Kidney tubule cell (primary cell): ENCODE data around the gene MTA2.
"Not testable (repeated sequence)": the region's sequence is repeated elsewhere in the genome, so short reads cannot be mapped to it uniquely, and the experiment has no call there.

Experiments
- DNase-seq: peaks from one replicate; pipeline ENCODE4 v3.0.0-alpha.2; 2018; ENCODE audit warnings: low spot score

The MTA2 gene

DNA sequence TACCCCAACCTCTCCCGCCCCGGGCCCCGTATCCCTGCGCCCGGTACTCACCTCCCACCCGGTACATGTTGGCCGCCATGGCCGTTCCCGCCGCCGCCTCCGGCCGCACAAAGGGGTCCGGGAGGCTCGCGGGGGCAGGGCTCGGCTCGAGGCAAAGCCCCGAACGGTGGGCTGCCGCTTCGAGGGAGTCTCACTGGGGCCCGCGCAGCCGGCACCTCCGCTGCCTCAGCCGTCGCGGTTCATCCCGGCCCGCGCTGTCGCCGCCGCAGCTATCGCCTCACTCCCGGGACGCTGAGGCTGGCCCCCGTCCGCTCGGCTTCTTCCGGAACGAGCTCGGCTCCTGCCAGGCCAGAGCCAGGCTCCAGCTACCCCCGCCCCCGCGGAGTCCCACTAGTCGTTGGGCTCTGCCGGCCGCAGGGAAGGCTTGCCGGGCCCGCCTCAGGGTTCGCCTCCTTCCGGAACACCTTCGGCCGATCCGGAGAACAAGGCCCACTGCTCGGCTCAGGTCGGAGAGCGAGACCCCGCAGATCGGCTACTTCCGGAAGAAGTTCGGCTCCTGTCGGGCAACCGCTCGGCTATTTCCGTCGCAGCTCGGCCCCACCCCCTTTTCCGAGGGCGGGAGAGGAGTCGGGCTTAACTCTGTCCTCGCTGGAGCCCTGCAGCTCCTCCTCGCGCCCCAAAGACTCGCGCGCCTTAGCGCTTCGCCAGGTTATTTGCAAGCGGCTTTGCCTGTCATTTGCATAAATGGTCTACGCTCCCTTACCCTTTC, at the start of gene MTA2:
MTA2 (minus strand) TSS at position 494 of the 769 bp plus-strand sequence; CDS start at position 79, 415 bp downstream.
- DNase-seq: peak; percentile 99

DNA sequence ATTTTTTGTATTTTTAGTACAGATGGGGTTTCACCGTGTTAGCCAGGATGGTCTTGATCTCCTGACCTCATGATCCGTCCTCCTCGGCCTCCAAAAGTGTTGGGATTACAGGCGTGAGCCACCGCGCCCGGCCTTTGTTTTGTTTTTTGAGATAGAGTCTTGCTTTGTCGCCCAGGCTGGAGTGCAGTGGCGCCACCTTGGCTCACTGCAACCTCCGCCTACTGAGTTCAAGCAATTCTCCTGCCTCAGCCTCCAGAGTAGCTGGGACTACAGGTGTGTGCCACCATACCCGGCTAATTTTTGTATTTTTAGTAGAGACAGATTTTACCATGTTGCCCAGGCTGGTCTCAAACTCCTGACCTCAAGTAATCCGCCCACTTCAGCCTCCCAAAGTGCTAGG, 48.6 kb upstream of the MTA2 start:
- not testable (repeated sequence) for DNase-seq

DNA sequence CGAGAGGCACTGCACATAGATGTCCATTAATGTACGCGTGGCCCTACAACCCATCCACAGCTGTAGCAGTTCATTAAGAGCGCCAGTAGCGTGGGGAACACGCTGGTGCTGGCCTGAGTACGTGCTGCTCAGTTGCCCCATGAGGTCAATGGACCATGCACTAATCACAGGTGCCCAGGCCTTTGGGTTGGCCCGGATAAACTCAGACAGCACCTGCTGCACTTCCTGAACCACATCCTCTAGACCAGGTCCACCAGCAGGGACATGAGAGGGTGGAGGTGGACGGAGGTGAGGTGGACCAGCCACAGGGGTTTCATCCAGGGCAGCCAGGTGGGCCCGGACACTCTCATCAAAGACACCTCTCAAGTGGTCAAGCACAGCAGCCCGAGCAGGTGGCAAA, 47.8 kb upstream of the MTA2 start:
- DNase-seq: no peak

- DNase-seq: no peak
Measured at GRCh38 chr11:62648967-62649364, 47.3 kb upstream of the MTA2 start.

GRCh38 chr11:62648185-62648966, 46.7 kb upstream of the MTA2 start:
- no peak for DNase-seq

GRCh38 chr11:62647609-62648005, 45.9 kb upstream of the MTA2 start:
- no peak for DNase-seq

- no peak for DNase-seq
Measured at GRCh38 chr11:62646825-62647608, 45.4 kb upstream of the MTA2 start.

- DNase-seq: peak; percentile 97
Measured at GRCh38 chr11:62645946-62646824, 44.5 kb upstream of the MTA2 start, which contains the start of gene GANAB. GANAB (minus strand) TSS chr11:62646613; CDS start chr11:62646599, 14 bp downstream.

DNA sequence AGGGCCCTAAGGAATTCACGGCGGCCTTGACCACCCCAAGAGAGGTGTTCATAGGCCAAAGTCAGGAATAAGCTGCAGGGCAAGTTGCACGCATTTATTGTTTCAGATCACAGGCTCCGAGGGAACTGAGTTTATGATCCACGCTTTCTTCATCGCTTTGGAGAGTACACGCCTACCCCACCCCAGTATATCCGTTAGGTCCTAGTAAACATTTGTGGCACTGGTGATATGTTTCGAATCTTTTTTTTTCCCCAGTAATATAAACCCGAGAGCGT, 43.9 kb upstream of the MTA2 start:
- DNase-seq: peak; percentile 7

DNA sequence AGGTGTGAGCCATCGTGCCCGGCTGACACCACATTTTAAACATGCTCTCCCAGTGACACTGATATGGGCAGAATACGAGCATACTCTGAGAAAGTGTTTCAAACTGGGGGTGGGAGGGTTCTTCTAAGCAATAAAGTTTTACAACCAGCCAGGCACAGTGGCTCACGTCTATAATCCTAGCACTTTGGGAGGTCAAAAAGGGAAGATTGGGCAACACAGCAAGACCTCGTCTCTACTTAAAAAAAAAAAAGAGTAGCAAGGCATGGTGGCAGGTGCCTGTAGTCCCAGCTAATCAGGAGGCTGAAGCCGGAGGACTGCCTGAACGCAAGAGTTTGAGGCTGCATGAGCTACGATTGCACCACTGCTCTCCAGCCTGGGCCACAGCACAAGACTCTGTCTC, 42.6 kb upstream of the MTA2 start:
- no peak for DNase-seq

DNA sequence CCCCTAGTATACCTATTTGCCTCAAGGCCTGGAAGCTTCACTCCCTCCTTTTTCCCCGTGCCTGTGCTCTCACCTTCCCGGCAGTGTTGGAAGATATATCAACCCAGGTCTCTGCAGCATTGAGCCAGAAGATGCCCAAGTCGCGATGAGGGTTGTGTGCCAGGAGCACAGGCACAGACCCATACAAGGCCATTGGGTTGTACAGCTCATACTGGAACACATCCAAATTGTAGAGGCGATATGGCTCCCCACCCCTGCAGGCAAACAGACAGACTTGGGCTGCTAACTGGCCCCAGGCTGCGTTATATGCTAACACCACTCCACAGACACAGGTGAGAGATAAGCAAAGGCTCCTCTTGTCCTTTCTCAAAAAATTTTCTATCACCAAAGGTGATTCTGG, 30.8 kb upstream of the MTA2 start:
- DNase-seq: no peak

DNA sequence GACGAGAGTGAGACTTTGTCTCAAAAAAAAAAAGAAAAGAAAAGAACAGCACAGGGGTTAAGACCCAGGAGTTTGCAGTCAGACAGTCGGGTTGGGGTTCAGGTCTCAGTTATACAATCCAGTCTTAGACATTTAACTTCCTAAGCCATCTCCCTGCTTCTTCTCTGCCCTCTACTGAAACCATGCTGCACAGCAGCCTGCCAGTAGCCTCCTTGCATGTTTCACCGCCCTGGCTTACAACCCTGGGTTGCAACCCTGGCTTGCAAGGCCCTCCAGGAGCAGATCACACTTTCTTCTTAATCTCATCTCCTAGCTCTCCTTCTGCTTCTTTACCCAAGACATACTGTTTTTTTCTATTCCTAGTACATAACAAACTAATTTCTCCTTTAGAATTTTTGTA, 26.0 kb upstream of the MTA2 start:
- DNase-seq: no peak

GRCh38 chr11:62622476-62623089, 20.9 kb upstream of the MTA2 start:
- no peak for DNase-seq

DNA sequence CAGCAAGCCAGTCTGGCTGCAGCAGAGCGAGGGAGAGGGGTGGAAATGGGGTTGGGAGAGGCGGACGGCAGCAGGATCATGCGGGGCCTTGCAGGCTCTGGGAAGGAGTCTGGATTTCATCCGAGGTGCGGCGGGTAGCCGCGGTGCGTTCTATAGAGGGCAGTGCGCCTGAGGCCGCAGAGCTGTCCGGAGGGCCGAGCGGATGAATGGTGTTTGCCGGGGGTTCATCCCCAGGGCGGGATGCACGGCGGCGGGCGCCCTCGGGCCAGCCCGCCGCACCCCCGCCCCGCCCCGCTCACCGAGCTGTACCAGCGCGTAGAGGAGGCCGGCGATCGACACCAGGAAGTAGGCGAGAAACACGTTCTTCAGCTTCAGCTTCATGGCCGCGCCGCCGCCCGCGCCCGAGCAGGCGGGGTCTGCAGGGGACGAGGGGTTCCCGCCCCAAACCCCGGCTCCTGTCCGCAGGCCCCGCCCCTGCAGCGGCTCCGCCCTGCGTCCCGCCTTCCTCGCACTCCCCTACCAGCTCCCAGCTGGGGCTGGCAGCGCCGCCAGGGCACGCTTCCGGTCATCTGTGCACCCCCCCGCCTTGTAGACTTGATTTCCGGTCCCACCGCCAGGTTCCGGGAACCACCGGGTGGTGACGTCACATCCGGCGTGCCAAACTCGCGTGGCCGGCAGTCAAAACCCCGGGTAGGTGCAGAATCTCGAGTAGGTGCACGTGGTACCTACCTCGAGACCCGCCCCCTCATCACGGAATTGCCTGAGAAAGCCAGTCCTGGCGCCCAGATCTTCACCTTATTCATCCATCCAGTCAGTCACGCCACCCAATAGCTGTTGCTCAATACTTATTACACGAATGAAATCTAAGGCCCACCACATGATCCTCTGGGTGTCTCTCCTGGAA, 20.2 kb upstream of the MTA2 start, which contains the start of gene B3GAT3:
B3GAT3 (minus strand) TSS at position 420 of the 904 bp plus-strand sequence; CDS start at position 381, 39 bp downstream.
- DNase-seq: peak; percentile 99

DNA sequence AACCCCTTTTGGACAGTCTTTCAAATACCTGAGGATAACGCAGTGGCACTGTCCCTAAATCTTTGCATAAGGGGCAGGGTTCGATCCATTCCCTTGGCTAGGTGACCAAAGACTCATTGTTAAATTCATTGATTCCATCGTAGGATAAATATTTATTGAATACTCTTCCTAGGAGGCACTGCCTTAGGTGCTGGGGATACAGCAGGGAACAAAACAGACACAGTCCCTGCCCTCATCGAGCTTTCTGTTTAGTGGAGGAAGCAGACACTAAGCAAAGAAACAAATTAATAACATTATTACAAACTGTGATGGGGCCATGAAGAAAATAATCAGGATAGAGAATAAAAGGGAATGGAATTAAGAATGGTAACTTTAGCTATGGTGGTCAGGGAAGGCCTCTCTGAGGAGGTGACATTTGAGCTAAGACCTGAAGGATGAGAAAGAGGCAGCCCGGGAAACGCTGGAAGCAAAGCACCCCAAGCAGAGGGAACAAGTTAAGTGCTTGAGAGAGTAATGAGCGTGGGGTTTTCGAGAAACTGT, 19.4 kb upstream of the MTA2 start:
- no peak for DNase-seq

GRCh38 chr11:62616957-62617356, 15.3 kb upstream of the MTA2 start:
- DNase-seq: not testable (repeated sequence)

DNA sequence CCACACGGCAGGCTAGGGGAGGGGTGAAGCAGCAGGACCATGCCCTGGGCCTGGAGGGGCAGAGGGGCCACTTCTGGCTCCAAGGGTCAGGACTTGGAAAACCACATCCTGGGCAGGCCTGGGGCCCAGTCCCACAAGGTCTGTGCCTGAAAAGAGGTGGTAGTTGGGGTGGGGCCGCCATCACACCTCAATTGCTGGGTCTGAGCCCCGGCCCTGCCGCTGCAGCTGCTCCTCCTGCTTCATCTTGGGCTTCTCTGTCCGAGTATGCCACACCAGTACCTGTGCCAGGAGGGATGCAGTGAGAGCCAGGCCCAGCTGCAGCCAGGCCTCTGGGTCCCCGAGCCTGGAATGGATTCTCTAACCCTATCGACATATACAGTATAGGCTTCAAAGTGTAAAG, 13.9 kb upstream of the MTA2 start:
- DNase-seq: no peak

DNA sequence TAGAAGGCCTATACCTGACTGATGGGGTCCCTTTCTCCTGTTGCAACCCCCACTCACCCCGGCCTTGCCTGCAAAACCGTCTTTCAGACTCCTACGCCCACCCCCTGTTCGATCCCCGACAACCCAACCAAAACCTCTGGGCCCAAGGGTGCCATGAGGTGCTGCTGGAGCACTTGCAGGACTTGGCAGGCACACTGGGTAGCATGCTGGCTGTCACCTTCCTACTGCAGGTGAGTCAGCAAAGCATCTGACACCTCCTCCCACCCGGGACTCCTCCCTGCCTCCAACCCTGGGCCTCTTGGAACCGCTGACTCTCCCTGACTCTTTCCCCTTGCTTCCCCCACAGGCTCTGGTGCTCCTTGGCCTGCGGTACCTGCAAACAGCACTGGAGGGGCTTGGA, 12.6 kb upstream of the MTA2 start:
- peak; percentile 78 for DNase-seq

DNA sequence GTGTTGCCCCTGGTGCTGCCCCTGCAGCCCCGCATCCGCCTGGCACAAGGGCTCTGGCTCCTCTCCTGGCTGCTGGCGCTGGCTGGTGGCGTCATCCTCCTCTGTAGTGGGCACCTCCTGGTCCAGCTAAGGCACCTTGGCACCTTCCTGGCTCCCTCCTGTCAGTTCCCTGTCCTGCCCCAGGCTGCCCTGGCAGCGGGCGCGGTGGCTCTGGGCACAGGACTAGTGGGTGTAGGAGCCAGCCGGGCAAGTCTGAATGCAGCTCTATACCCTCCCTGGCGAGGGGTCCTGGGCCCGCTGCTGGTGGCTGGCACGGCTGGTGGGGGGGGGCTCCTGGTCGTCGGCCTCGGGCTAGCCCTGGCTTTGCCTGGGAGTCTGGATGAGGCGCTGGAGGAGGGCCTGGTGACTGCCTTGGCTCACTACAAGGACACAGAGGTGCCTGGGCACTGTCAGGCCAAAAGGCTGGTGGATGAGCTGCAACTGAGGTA, 11.7 kb upstream of the MTA2 start:
- DNase-seq: no peak
